Mononuclear cell (primary cell): Measurements from ENCODE around the gene PAN3. TPM values are rescaled to one million over a fixed set of nuclear protein-coding genes. Genes with fewer than 3 reads are reported as not detected.
"Not testable (repeated sequence)": the region's sequence is repeated elsewhere in the genome, so short reads cannot be mapped to it uniquely, and the experiment has no call there.

Source experiments
- H3K27me3 ChIP-seq: 2 replicates; pipeline ENCODE4 v1.6.0; 2011; ENCODE audit warnings: low read length, control low read depth; ENCODE audit not compliant: insufficient read depth
- H3K4me1 ChIP-seq: 2 replicates; pipeline ENCODE4 v1.5.1; 2011; ENCODE audit warnings: mild to moderate bottlenecking, low read length, control low read depth; ENCODE audit not compliant: insufficient read depth
- H3K4me3 ChIP-seq: 2 replicates; pipeline ENCODE4 v1.5.1; 2011; ENCODE audit warnings: mild to moderate bottlenecking, low read length, moderate library complexity
- H3K9me3 ChIP-seq: 2 replicates; pipeline ENCODE4 v1.5.1; 2011; ENCODE audit warnings: low read depth, mild to moderate bottlenecking, control low read depth, low read length
- total RNA-seq: library from RNA; depleted of rRNA; stranded (reverse); fragments of >200 nt; gene quantifications from one replicate; pipeline ENCODE4 v1.2.3, GENCODE V29; 2012

PAN3 gene, protein sequence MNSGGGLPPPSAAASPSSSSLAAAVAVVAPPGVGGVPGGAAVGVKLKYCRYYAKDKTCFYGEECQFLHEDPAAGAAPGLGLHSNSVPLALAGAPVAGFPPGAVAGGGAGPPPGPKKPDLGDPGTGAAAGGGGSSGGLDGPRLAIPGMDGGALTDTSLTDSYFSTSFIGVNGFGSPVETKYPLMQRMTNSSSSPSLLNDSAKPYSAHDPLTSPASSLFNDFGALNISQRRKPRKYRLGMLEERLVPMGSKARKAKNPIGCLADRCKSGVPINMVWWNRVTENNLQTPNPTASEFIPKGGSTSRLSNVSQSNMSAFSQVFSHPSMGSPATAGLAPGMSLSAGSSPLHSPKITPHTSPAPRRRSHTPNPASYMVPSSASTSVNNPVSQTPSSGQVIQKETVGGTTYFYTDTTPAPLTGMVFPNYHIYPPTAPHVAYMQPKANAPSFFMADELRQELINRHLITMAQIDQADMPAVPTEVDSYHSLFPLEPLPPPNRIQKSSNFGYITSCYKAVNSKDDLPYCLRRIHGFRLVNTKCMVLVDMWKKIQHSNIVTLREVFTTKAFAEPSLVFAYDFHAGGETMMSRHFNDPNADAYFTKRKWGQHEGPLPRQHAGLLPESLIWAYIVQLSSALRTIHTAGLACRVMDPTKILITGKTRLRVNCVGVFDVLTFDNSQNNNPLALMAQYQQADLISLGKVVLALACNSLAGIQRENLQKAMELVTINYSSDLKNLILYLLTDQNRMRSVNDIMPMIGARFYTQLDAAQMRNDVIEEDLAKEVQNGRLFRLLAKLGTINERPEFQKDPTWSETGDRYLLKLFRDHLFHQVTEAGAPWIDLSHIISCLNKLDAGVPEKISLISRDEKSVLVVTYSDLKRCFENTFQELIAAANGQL
- 60.0 TPM for total RNA-seq

GRCh38 chr13:28138012-28138755 is at the start of gene PAN3:
PAN3 (plus strand) TSS chr13:28138545; CDS start chr13:28138658, 113 bp downstream.
- Histone ChIP-seq H3K4me1 (peaks cover 55% of the 10 kb centered on the region), H3K9me3 (no peaks in the 10 kb centered on the region), H3K4me3 (peak within 1 kb of the TSS; percentile 96), H3K27me3 (no peaks in the 10 kb centered on the region)

- Histone ChIP-seq H3K27me3 (no peaks in the 10 kb centered on the region), H3K4me1 (peaks cover 6% of the 10 kb centered on the region), H3K9me3 (no peaks in the 10 kb centered on the region), H3K4me3 (no peak overlapping the region)
Measured at GRCh38 chr13:28089065-28089464, 49.3 kb upstream of the PAN3 start.

DNA sequence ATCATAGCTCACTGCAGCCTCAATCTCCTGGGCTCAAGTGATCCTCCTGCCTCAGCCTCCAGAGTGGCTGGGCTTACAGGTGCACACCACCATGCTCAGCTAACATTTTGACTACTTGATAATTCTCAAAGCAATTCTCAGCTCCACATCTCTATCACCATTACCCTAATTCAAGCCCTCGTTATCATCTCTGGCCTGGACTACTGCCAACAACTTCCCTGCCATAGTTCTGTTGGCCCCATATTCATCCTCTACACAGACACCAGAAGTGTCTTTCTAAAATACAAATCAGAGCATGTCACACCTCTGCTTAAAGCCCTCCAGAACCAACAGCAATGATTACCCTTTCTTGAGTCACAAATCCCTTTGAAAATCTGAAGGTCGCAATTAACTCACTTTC is 45.9 kb upstream of the PAN3 start:
- Histone ChIP-seq H3K4me1 (peaks cover 24% of the 10 kb centered on the region), H3K27me3 (peaks cover 3% of the 10 kb centered on the region), H3K9me3 (no peaks in the 10 kb centered on the region), H3K4me3 (no peak overlapping the region)

- Histone ChIP-seq H3K4me3 (no peak overlapping the region), H3K27me3 (peaks cover 11% of the 10 kb centered on the region), H3K4me1 (peaks cover 24% of the 10 kb centered on the region), H3K9me3 (no peaks in the 10 kb centered on the region)
Measured at GRCh38 chr13:28093881-28094280, 44.5 kb upstream of the PAN3 start.

GRCh38 chr13:28094306-28094705 is 44.0 kb upstream of the PAN3 start:
- H3K4me1 ChIP-seq, result peaks cover 25% of the 10 kb centered on the region
- H3K4me3 ChIP-seq, result no peak overlapping the region

GRCh38 chr13:28097503-28097902 is 40.8 kb upstream of the PAN3 start:
- no peak overlapping the region for H3K4me3 ChIP-seq
- H3K4me1 ChIP-seq, result peaks cover 52% of the 10 kb centered on the region
- H3K9me3 ChIP-seq, result no peaks in the 10 kb centered on the region
- peaks cover 37% of the 10 kb centered on the region for H3K27me3 ChIP-seq

More at GRCh38 chr13:28094306-28094705, 44.0 kb upstream of the PAN3 start:
- Histone ChIP-seq H3K9me3 (no peaks in the 10 kb centered on the region), H3K27me3 (peaks cover 15% of the 10 kb centered on the region)

DNA sequence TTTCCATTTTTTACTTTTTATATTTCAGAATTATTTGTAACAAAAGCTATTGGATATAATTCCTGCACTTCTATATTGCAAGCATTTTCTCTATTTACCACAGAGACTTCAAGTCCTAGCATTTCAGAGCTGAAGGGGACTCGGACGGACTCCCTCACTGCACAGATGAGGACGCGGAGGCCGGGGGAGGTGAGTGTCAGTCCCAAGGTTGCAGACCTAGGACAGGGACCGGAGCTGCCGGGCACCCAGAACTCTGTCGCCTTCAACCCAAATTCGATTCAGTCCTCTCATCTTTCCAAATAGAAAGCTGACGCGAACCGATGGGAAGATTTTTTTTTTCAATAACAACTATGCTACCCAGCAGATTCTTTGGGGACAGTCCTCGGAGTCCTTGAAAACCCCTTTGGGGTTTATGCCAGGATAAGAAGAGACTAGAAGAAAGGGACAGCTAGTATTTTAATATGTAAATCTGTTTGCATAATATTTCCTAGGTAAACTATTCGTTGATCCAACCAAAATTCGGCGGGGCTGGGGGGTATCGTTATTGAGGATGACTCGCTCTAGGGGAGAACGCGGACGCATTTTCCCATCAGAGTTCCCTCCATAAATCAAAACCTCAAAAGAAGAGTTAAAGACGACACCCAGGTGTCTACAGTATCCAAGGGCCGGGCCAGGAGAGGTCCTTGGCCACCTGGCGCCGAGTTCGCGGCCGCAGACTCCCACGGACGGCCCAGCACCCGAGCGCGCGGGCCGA is 38.8 kb upstream of the PAN3 start:
- H3K4me1 ChIP-seq, result peaks cover 42% of the 10 kb centered on the region
- peak overlapping the region; percentile 37 for H3K4me3 ChIP-seq
- H3K9me3 ChIP-seq, result no peaks in the 10 kb centered on the region
- H3K27me3 ChIP-seq, result peaks cover 37% of the 10 kb centered on the region

- peak within 1 kb of the TSS; percentile 37 for H3K4me3 ChIP-seq
- H3K27me3 ChIP-seq, result peaks cover 37% of the 10 kb centered on the region
- H3K4me1 ChIP-seq, result peaks cover 36% of the 10 kb centered on the region
- no peaks in the 10 kb centered on the region for H3K9me3 ChIP-seq
Measured at GRCh38 chr13:28100150-28101121, 37.9 kb upstream of the PAN3 start, which contains the start of gene FLT3. FLT3 (minus strand) TSS chr13:28100576; CDS start chr13:28100510, 66 bp downstream.

GRCh38 chr13:28101886-28102285 is 36.5 kb upstream of the PAN3 start:
- not testable (repeated sequence) for H3K9me3 ChIP-seq, H3K4me3 ChIP-seq
- Histone ChIP-seq H3K4me1 (peaks cover 28% of the 10 kb centered on the region), H3K27me3 (peaks cover 35% of the 10 kb centered on the region)

- no peaks in the 10 kb centered on the region for H3K27me3 ChIP-seq
- no peaks in the 10 kb centered on the region for H3K9me3 ChIP-seq
- H3K4me1 ChIP-seq, result peaks cover 7% of the 10 kb centered on the region
- no peak overlapping the region for H3K4me3 ChIP-seq
Measured at GRCh38 chr13:28106976-28107375, 31.4 kb upstream of the PAN3 start.

- Histone ChIP-seq H3K9me3 (no peaks in the 10 kb centered on the region), H3K4me1 (peaks cover 3% of the 10 kb centered on the region), H3K27me3 (no peaks in the 10 kb centered on the region), H3K4me3 (no peak overlapping the region)
Measured at GRCh38 chr13:28110414-28110813, 27.9 kb upstream of the PAN3 start.

GRCh38 chr13:28116736-28117135 is 21.6 kb upstream of the PAN3 start:
- no peaks in the 10 kb centered on the region for H3K4me1 ChIP-seq
- no peak overlapping the region for H3K4me3 ChIP-seq
- no peaks in the 10 kb centered on the region for H3K9me3 ChIP-seq
- no peaks in the 10 kb centered on the region for H3K27me3 ChIP-seq

DNA sequence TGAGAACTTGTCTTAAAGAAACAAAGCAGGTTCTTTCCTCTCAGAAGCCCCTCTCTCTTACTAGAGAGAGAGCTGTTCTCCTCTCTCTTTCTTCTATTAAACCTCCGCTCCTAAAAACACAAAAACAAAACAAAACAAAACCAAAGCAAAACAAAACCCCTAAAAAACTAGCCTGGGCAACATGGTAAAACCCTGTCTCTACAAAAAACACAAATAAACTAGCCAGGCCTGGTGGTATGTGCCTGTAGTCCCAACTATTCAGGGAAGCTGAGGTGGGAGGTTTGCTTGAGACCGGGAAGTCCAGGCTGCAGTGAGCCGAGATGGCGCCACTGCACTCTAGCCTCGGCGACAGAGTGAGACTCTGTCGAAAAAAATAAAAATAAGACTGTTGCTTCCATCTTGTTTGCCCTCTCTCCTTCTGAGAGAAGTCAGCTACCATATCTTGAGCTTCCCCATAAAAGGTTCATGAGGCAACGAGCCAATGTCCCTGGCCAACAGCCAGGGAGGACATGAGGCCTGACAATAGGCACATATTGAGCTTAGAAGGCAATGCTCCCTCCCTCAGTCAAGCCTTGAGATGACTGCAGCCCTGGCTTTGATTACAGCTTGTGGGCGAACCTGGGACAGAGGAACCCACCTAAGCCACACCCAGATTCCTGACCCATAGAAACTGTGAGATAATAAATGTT is 20.5 kb upstream of the PAN3 start:
- H3K4me1 ChIP-seq, result no peaks in the 10 kb centered on the region
- no peak overlapping the region for H3K4me3 ChIP-seq
- H3K9me3 ChIP-seq, result no peaks in the 10 kb centered on the region
- H3K27me3 ChIP-seq, result no peaks in the 10 kb centered on the region
